PC-3 (cell line): ENCODE data around the gene UBE2H.

Source experiments
- CTCF ChIP-seq: fragments of 300-600 bp; sonication (generic); conservative IDR thresholded peaks from 2 replicates; pipeline ENCODE4 v1.5.1; 2017; ENCODE audit warnings: antibody characterized with exemption, low read depth, mild to moderate bottlenecking, low read length
- EZH2 ChIP-seq: fragments of 300-600 bp; sonication (generic); IDR thresholded peaks from one replicate; pipeline ENCODE4 v1.6.1; 2017; ENCODE audit warnings: antibody characterized with exemption, mild to moderate bottlenecking, low read length; ENCODE audit not compliant: unreplicated experiment
- EZH2phosphoT487 ChIP-seq: fragments of 300-600 bp; sonication (generic); IDR thresholded peaks from 2 replicates; pipeline ENCODE4 v1.6.1; 2018; ENCODE audit warnings: mild to moderate bottlenecking, antibody characterized with exemption, low read length, borderline replicate concordance

DNA sequence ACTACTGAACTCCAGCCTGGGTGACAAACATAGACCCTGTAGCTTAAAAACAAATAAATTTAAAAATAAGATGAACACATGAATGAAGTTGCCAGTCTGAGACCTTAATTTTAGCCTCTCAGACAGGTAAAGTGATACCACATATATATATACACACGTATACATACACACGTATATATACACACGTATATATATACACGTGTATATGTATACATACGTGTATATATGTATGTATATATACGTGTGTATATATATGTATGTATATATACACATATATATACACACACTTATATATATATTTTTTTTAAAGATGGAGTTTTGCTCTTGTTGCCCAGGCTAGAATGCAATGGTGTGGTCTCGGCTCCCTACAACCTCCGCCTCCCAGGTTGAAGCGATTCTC is 62.7 kb downstream of the UBE2H start:
- no peak for TF ChIP-seq CTCF
- TF ChIP-seq EZH2 = no peak
- no peak for TF ChIP-seq EZH2phosphoT487
